Measurements from ENCODE around the gene TRIM24.

TRIM24 gene

GRCh38 chr7:138607216-138608126 is 147.4 kb downstream of the TRIM24 start:
- TF ChIP-seq CTCF (IDR thresholded peaks at IDR 0.05; ENCODE audit: insufficient read depth, low read depth, low read length, missing control alignments) = no peak
- no peak for DNase-seq (ENCODE audit: low read depth)
- no peak overlapping the region for H3K4me3 ChIP-seq (ENCODE audit: low read depth, low read length)

GRCh38 chr7:138608275-138608674 is 148.2 kb downstream of the TRIM24 start:
- no peak overlapping the region for H3K4me3 ChIP-seq (ENCODE audit: low read depth, low read length)
- DNase-seq (ENCODE audit: low read depth) = peak; percentile 49
- no peak for TF ChIP-seq CTCF (IDR thresholded peaks at IDR 0.05; ENCODE audit: insufficient read depth, low read depth, low read length, missing control alignments)

DNA sequence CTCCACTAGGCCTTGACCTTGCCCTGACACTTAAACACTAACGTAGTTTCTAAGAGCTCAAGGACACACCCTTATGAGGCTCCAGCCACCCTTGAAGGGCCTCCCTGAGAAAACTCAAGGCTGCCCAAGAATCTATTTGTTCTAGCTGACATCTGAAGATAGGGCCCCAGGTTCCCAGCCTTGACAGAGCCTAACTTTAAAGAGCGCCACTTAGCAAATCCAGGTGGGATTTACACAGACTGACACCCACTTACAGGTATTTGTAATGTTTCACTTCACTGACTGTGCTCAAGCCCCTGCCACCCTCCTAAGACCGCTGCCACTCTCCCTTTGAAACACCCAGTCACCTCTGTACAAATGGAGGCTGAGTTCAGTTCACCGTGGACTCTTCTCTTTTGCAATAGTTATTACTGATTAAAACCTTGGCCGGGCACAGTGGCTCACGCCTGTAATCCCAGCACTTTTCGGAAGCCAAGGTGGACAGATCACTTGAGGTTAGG is 150.7 kb downstream of the TRIM24 start:
- DNase-seq (ENCODE audit: low read depth) = no peak
- no peak overlapping the region for H3K4me3 ChIP-seq (ENCODE audit: low read depth, low read length)
- TF ChIP-seq CTCF (IDR thresholded peaks at IDR 0.05; ENCODE audit: insufficient read depth, low read depth, low read length, missing control alignments) = no peak

- TF ChIP-seq CTCF (IDR thresholded peaks at IDR 0.05; ENCODE audit: insufficient read depth, low read depth, low read length, missing control alignments) = no peak
- no peak overlapping the region for H3K4me3 ChIP-seq (ENCODE audit: low read depth, low read length)
- no peak for DNase-seq (ENCODE audit: low read depth)
These were observed 153.6 kb downstream of the TRIM24 start for GRCh38 chr7:138613630-138614029.

DNA sequence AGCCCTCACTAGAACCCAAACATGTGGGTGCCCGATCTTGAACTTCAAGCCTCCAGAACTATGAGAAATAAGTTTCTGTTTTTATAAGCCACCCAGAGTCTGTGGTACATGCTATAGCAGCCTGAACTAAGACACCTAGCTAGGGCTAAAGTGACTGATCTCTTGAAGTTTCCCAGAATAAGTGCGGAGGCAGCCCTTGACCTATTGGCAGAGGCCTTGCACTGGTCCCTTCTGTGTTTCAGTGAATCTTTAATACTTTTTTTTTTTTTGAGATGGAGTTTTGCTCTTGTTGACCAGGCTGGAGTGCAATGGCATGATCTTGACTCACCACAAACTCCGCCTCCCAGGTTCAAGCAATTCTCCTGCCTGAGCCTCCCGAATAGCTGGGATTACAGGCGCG is 156.0 kb downstream of the TRIM24 start:
- no peak for DNase-seq (ENCODE audit: low read depth)
- no peak overlapping the region for H3K4me3 ChIP-seq (ENCODE audit: low read depth, low read length)
- TF ChIP-seq CTCF (IDR thresholded peaks at IDR 0.05; ENCODE audit: insufficient read depth, low read depth, low read length, missing control alignments) = no peak

DNA sequence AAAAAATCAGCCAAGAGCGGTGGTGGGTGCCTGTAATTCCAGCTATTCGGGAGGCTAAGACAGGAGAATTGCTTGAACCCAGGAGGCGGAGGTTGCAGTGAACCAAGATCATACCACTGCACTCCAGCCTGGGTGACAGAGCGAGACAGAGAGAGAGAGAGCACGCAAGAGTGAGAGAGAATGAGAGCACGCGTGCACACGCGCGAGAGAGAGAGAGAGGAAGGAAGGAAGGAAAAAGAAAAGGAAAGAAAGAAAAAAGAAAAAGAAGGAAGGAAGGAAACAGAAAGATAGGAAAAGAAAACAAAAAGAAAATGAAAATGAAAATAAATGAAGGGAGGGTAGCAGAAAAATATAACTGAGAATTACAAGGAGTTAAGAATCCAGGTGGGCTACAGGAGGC is 158.4 kb downstream of the TRIM24 start:
- H3K4me3 ChIP-seq (ENCODE audit: low read depth, low read length) = no peak overlapping the region
- TF ChIP-seq CTCF (IDR thresholded peaks at IDR 0.05; ENCODE audit: insufficient read depth, low read depth, low read length, missing control alignments) = no peak
- no peak for DNase-seq (ENCODE audit: low read depth)
